Measurements from ENCODE around the gene CHD5.
"Not testable (repeated sequence)": the region's sequence is repeated elsewhere in the genome, so short reads cannot be mapped to it uniquely, and the experiment has no call there.

CHD5 gene

DNA sequence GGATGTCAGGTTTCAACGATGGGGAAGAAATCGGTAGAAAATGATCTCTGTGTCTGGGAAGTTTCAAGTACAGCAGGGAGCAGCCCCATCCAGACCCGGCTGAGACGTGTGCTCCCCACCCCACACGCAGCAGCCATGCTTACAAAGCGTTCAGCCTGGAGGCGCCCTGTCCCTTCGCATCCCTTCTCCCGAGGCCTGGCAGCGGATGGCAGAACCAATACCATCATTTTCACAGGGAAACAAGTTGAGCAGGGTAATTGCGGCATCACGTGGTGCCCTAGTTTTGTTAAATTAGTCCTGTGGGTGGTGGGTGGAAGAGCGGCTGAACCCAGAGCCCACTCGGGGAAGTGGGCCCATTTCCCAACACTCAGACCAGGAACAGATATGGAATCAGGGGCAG lies 110.5 kb downstream of the CHD5 start:
- no peak for DNase-seq (ENCODE audit: low read depth in 4 of 4, low spot score in 1 of 4)

DNA sequence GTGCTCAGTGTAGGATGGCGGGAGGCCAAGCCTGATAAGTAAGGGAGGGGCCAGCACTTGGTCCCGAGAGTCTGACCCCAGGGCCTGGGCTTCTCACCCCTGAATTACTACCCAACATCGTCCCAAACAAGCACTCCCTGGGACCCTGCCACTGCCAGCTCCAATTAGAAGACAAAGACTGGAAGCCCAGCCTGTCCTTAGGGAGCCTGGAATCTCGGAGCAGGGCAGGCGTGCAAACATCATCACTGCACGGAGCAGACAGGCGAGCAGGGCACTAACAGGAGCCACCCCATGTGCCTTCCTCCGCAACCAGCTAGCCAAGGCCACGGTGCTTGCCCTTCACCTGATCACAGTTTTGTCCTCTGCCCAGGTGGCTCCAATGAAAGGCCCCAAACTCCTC lies 111.2 kb downstream of the CHD5 start:
- no peak for DNase-seq (ENCODE audit: low read depth in 4 of 4, low spot score in 1 of 4)

DNA sequence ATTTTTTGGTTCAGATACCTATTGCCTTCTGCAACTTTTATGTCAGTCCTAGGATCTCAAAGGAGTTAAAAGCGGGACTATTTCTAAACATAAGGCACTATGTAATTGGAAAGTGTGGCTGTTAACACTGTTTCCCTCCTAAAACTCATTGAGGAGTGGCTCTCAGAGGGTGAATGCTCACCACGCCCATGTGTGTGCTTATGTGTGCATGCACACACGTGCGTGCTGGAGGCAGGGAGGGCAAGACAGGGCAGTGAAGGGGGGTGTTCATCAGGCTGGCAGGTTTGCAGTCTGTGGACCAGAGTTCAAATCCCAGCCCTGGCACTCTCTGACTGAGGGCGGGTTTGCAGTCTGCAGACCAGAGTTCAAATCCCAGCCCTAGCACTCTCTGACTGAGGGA lies 112.0 kb downstream of the CHD5 start:
- DNase-seq (ENCODE audit: low read depth in 4 of 4, low spot score in 1 of 4) = no peak

DNA sequence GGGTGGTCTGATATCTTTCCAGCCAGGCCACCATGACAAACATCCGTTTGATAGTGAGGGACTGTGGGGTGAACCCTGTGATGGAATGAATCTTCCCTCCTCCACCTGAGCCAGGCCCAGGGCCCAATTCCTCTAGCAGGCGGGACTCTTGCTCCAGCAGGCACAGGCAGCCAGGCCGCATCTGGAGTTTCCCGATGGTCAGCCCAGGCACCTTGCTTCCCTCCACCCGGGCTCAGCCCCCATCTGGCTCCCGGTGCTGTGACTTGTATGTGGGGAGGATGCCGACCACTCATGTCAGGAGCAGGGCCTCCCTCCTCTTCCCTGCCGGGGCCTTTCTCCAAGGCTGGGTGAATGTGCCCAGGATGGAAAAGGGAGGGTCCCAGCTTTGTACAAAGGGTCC lies 113.4 kb downstream of the CHD5 start:
- DNase-seq (ENCODE audit: low read depth in 4 of 4, low spot score in 1 of 4) = no peak

DNA sequence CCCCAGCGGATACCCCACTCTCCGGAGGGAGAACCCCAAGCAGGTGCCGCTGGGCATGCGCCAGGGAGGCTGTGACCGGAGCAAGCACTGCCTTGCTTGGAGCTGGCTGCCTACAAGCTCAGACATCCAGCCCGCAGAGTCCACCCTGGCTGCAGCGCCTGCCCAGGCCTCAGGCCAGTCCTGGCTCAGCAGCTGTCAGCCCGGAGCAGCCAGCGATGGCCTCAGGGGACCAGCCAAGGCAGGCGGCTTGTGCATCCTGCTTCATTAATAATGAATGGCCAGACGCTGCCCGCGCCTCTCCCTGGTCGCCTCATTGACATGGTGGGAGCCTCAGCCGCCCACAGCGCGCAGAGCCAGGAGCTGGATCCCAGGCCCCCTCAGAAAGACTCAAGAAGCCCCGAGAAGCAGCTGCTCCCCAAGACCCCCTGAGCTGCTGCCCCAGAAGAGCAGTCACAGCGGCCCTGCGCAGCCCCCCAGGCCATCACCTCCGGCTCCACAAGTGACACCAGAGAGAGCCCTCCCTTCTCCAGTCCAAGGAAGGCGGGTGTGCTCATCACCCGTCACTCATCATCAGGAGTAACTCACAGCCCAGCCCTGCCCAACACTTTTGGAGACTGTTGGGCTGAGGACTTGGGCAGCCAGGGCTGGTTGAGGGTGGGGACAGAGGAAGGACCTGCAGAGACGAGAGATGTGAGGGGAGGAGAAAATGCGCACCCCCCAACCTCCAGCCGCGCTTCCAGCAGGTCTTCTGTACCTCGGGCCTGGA lies 114.8 kb downstream of the CHD5 start:
- no peak for DNase-seq (ENCODE audit: low read depth in 4 of 4, low spot score in 1 of 4)

DNA sequence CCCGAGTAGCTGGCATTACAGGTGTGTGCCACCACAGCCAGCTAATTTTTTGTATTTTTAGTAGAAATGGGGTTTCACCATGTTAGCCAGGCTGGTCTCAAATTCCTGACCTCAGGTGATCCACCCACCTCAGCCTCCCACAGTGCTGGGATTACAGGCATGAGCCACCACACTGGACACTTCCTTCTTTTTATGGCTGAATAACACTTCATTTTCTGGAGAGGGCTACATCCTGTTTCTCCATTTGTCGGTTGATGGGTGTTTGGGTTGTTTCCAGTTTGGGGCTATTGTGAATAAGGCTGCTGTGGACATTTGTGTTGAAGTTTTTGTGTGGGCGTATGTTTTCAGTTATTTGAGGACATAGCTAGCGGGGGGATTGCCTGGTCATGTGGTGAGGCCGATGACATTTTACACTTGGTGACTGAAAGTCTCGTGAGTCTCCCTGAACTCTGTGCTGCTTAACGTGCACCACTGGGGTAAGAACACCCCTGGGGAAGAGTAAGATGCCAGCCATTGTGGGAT lies 116.5 kb downstream of the CHD5 start:
- DNase-seq (ENCODE audit: low read depth in 4 of 4, low spot score in 1 of 4) = not testable (repeated sequence)

DNA sequence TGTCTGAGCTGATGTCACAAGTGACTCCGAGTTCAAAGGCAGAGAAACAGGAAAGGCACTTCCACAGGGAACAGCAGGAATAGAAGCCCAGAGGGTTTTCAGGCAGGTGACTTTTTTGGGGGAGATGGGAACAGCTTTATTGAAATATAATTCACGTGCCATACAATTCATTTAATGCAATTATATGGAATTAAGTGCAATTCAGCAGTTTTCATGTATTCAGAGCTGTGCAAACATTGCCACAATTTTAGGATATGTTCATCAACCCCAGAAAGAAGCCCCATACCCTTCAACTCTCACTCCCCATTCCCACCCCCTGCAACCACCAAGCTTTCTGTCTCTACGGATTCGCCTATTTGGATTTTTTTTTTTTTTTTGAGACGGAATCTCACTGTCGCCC lies 117.5 kb downstream of the CHD5 start:
- no peak for DNase-seq (ENCODE audit: low read depth in 4 of 4, low spot score in 1 of 4)

DNA sequence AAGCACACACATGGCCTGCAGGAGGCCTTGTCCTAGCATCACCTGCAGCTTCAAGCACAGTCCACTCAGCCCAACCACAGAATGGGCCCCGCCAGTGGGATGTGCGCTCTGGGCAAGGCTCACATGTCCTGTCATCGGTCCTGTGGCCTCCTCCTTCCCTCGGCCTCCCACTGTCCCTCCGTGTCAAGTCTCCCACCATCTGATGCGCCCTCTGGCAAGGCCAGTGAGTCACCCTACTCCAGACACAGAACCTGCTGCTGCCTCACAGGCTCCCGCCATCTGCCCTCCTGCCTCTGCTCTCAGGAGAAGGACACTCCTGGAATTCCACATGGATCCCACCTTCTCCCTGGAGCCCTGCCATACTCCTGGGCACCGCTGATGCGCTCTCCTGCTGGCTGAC lies 120.3 kb downstream of the CHD5 start:
- DNase-seq (ENCODE audit: low read depth in 4 of 4, low spot score in 1 of 4) = no peak

DNA sequence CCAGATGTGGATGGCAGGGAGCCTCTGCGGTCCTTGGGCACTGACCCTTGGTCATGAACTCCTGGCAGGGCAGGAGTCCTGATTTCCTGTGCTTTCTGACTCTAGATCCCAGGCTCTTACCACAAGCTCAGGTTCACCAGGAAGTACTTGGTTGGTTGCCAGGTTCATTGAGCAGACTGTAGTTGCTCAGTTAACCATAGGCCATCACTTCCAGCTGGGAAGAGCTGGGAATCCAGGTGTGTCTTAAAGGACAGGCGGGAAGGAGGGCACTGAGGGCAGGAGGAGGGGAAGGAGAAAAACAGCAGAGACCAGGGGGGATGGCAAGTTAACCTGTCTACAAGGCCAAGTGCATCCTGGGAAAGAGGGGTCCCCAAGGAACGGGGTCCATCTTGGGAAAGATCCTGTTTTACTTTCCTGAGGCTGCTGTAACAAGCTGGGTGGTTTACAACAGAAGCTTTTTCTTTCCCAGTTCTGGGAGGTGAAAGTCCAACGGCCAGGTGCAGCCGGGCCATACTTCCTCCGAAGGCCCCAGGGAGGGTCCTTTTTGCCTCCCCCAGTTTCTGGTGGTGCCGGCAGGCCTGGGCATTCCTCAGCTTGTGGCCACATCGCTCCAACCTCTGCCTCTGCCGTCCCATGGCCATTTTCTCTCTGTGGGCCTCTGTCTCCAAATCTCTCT lies 122.8 kb downstream of the CHD5 start:
- DNase-seq (ENCODE audit: low read depth in 4 of 4, low spot score in 1 of 4) = no peak

DNA sequence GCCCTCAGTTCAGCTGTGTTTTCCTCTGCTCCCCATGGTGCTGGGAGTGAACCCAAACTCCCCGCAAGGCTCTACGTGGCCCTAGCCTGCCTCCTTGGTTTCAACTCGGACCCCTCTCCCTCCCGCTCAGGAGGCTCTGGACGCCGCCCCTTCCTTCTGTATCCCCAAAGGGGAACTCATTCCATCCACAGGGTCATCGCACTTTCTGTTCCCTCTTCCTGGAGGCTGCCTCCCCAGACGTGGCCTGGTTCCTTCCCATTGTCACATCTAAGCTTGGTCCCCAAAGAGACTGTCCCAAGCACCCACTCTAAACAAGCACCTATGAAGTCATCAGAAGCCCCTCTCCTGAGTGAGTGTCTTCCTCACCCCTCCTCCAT lies 123.6 kb downstream of the CHD5 start:
- no peak for DNase-seq (ENCODE audit: low read depth in 4 of 4, low spot score in 1 of 4)

DNA sequence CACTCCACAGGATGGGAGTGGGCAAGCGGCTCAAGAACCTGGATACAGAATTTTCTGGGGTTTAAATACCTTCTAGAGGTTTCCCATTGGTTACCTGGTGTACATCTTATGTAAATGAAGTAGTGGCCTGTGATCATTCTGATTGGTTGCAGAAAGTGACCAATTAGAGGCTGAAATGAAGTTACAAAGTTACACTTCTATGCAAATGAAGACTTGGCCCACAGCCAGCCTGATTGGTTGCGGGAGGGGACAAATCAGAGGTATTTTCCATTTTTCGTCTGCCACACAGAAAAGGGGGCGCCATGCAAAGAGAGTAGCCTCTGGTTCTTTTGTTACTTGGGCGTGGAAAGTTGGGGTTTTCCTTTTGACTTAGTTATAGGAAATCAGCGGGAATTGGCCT lies 125.5 kb downstream of the CHD5 start:
- DNase-seq (ENCODE audit: low read depth in 4 of 4, low spot score in 1 of 4) = no peak

DNA sequence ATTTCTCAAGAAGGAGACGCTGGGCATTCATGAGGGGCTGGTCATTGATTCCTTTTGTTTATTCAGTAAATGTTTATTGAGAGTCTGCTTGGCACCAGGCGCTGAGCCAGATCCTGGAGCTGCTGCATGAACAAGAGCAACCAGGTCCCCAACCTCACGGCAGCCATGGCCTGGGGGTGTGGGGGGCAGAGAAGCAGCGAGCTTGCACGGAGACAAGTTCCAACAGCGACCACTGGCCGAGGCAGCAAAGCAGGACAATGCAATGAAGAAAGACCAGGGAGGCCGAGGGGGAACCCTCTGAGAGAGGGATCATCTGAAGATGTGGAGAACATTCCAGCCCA lies 126.9 kb downstream of the CHD5 start:
- DNase-seq (ENCODE audit: low read depth in 4 of 4, low spot score in 1 of 4) = no peak

DNA sequence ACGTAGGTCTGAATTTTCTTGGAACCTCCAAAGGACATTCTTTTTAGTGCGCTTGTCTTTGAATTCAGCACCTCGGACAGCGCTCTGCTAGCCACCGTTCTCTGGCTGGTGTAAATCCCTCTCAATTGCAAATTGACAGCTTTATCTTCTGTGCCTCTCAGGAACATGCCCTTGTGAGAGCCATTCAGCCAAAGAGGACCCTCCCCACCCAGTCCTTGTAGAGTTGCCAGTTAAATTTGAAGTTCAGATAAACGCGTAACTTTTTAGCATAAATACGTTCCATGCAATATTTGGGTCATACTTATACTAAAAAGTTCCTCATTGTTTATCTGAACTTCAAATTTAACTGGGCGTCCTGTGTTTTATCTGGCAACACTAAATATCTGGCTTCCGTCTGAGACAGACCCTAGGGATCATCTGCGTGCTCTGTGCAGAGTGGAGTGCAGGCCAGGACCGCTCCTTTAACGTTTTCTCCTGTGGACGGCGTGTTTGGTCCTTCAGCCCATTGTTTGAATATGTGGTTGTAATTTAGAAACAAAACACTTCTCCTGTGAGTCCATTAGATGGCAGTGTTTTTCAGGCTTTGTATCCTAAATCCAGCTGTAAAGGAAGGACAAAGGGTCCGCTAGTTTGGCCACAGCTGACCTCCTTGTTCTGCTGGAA lies 127.4 kb downstream of the CHD5 start:
- no peak for DNase-seq (ENCODE audit: low read depth in 4 of 4, low spot score in 1 of 4)
